Measurements from ENCODE around the gene LAMTOR2.
"Not testable (repeated sequence)": the region's sequence is repeated elsewhere in the genome, so short reads cannot be mapped to it uniquely, and the experiment has no call there.

Gene LAMTOR2

DNA sequence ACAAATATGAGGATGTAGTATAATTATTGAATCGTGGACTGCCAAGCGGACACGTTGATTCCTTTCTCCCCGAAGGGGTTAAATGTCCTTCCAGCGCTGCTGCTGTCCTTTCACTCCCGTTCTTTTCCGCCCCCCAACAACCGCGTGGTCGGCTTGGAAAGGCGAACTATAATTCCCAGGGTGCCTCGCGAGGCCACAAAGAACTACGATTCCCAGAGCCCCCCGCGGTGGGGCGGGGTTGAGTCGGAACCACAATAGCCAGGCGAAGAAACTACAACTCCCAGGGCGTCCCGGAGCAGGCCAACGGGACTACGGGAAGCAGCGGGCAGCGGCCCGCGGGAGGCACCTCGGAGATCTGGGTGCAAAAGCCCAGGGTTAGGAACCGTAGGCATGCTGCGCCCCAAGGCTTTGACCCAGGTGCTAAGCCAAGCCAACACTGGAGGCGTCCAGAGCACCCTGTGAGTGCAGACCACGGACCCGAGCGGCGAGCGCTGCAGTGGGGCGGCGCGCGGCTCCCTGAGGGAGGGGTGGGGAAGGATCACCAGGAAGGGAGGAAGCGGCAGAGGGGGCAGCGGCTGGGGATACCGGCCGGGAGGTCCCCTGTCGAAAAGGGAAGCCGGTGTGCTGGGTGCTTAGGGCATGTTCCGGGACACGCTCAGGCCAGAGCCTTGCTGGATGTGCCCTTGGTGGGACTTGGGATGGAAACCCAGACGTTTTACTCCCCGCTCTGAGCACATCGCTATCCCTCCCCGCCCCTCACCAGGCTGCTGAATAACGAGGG, at the start of gene LAMTOR2:
Gene LAMTOR2, plus strand, starts transcription at position 283 of the 781 bp plus-strand sequence. Its CDS starts 108 bp downstream, at position 391.
- peak; percentile 92 for DNase-seq (ENCODE audit: low read depth in 2 of 2)

DNA sequence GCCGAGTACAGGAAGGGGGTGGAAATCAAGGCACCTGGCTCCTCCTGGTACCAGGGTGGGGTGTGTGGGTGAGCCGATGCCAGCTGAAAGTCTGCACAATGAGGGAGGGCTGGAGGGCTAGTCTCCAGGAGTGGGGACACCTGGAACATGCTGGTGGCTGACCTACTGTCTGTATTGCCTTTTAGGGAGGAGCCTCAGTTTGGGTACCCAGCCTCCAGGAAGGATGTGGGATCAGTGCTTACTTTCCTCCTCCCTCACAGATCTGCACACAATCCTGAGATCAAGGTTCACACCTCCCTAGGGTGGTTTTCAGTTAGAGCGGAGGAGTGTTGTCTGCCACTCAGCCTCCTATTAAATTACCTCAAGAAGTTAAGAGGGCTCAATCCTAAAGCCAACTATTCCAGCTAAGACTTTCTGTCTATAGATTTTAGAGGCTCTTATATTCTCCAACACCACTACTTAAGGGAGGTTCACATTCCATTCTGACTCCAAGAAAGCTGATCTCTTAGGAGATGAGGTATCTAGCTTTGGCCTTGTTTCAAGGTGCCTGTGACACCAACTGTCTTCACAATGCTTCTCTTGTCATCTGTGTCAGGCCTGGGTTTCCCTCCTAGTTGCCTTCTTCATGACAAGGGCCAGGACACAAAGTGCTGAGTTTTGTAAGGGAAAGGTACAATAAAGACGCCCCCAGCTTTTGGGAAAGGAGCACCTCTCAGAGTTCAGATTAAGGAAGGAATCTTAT, 49.6 kb upstream of the LAMTOR2 start:
- DNase-seq (ENCODE audit: low read depth in 2 of 2) = no peak

DNA sequence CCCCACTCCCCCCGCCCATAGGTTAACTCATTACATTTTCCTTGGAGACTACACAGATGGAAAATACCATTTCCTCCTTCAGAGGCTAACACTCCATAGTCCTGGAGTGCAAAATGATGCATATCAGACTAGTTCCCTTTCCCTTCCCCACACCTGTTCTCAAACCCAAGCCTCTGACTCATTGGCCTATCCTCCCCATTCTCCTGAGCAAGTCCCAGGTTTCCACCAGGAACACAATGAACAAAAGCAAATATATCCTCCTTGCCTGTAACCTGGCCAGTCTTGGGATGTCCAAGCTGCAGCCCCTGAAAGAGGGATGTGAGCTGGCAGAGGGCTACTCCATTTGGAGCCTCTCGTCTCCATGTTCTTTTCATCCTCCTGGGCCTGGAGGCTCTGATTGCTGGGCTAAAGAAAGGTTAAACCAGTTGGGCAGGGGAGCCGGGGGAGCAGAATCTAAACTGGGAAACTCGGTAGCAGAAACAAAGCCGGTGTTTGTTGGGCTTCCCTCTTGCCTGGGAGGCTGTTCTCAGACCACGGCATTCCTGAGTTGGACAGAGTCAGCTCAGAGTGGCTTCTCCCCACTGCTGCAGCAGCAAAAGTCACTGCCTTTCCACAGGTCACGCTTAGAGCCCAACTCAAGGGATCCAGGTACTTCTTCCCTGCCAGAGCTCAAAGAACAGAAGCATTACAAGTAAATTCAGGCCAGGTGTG, 47.8 kb upstream of the LAMTOR2 start:
- DNase-seq (ENCODE audit: low read depth in 2 of 2) = no peak

DNA sequence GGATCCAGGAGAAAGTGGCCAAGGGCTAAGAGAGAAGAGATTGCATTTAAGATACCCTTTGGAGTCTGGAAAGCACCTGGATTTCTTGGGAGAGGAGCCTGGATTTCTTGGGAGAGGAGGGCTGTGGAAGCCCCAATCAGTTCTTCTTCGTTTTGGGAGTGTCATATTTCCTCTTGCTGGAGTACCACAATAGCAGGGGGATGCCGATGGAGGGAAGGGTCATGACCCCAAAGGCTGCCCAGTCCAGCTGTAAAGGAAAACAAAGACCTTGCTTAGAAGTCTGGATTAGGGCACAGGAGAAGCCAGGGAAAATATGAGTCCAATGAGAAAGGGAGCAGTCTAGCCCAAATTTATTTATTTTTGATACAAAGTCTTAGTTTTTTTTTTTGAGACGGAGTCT, 45.2 kb upstream of the LAMTOR2 start:
- no peak for DNase-seq (ENCODE audit: low read depth in 2 of 2)

DNA sequence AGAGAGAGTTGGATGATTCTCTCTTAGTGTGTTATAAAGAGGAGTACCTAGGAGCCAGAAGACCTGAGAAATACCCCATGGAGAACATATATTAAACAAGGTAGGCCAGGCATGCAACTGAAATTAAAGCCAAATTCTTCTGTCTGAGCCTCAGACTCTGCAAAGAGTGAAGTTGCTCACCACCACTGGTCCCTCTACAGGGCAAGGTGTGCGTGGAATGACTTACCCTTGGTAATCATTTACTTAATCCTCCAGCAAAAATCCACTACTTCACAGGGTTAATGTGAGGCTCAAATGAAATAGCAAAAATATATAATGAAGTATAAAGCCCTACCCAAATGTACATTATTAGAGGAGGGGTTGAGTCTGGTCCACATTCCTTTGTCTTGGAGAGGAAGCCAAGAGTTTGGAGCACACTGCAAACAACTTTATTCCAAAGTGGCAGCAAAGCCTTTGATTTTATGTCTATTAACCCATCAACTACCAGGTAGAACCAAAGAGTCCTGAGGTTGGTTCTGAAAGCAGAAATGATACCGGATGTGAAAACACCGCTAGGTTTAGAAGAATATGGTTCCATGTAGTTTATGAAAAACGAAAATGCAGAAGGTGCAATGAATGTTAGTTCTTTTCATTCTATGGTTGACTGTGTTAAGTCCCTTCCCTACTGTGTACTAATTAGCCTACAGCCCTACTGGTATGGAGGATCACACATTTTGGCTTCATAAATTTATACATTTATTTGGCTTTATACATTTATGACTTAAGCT, 42.3 kb upstream of the LAMTOR2 start:
- DNase-seq (ENCODE audit: low read depth in 2 of 2) = no peak

DNA sequence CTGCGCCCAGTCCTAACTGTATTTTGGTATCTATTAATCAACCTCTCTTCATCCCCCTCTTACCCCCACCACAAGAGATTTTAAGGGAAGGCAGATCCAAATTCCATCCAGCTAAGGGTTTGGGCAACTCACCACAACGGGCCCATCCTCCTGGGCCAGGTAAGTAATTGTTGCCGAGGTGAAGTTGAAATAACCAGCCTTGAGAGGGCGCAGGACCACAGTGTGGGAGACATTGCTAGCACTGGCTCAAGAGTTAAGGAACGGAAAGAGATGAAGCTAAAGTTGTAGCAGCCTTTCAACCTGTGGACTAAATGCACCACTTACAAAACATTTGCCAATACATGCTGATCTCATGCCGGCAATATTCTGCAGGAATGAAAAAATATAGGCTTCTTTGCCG, 39.8 kb upstream of the LAMTOR2 start:
- DNase-seq (ENCODE audit: low read depth in 2 of 2) = no peak

DNA sequence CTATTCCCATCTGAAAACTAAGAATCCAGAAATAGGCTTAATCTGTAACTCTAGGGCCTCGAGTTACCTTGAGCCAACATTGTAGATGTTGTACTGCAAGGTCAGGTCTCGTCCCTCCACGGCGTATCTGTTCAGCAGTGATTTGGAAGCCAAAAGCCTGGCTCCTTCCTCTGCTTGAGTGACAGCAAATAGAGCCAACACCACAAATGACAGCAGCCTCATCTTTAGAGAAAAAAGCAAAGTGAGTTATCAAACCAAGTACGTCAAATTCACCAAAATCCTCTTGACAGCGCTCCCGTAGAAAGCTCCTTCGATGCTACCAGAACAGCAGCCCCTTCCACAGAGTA, 34.7 kb upstream of the LAMTOR2 start:
- DNase-seq (ENCODE audit: low read depth in 2 of 2) = no peak

DNA sequence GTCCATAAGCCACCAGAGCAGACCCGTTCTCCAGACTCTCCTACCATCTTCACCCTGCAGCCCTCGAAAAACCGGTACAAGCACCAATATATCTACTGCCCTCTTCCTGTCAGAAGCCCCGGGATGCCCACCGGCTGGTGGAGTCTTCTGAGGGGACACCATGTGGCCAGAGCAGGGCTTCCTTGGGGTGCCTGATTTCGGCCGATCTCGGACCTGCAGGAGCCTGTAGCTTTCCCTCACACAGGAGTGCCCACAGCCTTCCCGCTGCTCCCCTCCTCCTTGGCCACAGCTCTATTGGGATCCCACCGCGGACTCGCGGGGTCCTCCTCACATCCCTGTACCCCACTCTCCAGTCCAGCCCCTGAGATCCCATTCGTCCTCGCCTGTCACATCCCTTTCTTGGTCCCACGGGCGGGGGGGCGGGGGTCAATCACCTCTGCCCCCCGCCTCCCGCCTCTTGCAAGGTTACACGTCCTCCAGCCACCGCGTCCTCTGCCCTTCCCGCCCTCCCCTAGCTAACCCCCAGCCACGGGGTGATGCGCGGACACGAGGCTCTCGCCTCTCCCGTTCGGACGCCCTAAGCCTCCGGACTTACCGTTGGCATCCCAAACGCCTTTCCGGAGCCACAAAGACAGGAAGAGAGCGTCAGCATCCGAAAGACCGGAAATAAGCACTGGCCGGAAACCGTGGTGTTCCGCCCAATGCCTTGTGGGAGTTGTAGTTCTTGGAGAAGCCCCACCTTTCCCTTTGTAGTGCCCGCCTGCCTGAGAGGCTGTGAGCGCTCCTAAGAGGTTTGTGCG, 34.1 kb upstream of the LAMTOR2 start, which contains the start of gene SSR2:
Gene SSR2, minus strand, starts transcription at position 659 of the 800 bp plus-strand sequence. CDS start 784 bp downstream, outside the sequence.
- peak; percentile 68 for DNase-seq (ENCODE audit: low read depth in 2 of 2)

DNA sequence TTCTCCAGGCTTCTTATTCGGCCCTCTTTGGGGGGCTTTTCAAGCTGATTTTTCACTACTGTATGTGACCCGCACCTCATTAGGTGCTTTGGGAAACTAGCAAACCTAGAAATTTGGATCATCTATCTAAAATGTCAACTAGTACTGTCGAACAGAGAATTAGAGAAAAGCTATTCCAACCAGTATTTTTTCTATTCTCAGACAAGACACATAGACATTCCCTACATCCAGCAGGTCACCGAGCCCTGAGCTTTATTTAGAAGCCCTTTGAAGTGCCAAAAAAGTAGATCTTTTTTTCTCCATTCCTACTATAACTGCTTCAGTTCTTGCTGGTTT, 33.5 kb upstream of the LAMTOR2 start:
- DNase-seq (ENCODE audit: low read depth in 2 of 2) = no peak

DNA sequence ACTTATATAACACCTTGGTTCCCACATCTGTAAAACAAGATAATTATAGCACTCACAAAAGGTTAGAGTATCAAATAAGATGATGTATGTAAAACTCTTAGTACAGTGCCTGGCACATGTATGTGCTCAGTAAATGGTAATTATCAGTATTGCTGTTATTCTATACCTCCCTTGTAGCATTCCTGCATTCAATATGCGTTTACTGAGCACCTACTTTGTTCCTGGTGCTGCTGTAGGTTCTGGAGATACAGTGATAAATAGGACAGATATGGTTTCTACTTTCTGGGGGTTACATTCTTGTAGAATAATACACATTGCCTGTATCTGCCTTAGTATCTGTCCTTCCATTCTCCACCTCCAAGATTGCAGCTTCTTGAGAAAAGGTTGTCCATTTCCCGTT, 32.6 kb upstream of the LAMTOR2 start:
- DNase-seq (ENCODE audit: low read depth in 2 of 2) = no peak

DNA sequence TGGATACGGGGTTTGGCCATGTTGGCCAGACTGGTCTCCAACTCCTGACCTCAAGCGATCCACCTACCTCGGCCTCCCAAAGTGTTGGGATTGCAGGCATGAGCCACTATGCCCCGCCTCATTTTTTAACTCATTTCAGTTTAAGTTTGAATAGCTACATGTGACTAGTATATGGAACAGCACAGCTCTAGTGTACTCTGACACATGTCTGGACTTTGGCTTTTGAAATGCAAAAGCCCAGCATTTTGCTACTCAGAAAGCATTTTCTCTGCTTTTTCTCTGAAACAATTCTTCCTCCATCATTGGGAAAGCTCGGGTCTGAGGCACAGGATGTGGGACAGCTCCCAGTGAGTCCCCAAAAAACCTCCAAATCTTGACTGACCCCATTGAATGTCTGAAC, 29.8 kb upstream of the LAMTOR2 start:
- DNase-seq (ENCODE audit: low read depth in 2 of 2) = no peak

DNA sequence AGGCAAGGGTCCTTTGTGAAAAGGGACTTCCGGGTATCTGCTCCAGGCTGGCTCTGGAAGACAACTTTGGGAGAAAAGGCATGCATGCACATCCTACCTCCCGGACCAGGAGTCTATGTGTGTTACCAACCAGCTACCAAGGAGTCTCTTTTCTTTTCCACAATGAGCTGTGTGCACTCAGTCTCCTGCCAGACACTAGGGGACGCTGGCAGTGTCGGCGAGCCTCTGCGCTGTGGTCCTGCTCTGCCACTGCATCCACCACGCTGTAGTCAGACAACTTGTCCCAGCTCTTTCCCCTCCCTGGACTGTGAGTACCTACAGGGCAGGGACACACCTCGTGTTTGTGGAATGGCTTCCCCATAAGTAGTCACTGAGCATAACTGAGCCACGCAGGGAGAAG, 28.7 kb upstream of the LAMTOR2 start:
- DNase-seq (ENCODE audit: low read depth in 2 of 2) = no peak

DNA sequence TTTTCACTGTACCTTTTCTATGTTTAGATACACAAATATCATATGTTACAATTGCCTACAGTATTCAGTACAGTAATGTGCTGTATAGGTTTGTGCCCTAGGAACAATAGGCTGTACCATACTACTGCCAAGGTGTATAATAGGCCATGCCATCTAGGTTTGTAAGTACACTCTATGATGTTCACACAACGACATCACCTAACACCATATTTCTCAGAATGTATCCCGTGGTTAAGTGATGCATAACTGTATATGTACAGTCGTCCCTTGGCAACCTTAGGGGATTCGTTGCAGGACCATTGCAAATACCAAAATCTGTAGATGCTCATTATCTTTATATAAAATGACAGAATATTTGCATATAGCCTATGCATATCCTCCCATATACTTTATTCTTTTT, 28.0 kb upstream of the LAMTOR2 start:
- no peak for DNase-seq (ENCODE audit: low read depth in 2 of 2)

DNA sequence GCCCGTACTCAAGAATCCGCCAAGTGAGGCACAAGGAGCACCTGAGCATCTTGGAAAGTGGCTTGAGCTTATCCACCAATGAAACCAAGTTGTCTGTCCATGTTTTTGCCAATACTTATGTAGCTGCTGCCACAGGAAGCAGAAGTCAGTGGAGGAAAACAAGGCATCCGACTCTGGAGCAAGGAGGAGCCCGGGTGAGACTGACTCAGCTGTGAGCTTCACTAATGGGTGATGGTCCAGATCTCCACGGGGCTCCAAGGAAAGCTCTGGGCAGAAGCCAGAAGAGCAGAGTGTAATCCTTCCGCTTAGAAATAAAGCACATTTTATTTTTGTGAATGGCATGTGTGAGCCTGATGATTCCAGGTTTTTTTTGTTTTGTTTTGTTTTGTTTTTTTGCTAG, 21.6 kb upstream of the LAMTOR2 start:
- DNase-seq (ENCODE audit: low read depth in 2 of 2) = no peak

DNA sequence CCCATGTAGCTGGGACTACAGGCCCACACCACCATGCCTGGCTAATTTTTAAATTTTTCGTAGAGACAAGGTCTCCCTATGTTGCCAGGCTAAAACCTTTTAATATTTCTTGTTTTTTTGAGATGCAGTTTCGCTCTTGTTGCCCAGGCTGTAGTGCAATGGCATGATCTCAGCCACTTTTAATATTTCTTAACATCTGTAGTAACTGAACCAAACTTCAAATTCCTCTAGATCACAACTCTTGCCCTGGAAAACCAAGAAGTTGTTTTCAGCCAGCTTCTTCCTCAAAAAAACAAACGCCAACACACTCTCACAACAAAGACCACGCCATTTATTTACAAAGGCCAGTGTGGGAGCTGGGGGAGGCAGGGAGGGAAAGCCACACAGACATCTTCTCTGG, 19.6 kb upstream of the LAMTOR2 start:
- not testable (repeated sequence) for DNase-seq (ENCODE audit: low read depth in 2 of 2)

DNA sequence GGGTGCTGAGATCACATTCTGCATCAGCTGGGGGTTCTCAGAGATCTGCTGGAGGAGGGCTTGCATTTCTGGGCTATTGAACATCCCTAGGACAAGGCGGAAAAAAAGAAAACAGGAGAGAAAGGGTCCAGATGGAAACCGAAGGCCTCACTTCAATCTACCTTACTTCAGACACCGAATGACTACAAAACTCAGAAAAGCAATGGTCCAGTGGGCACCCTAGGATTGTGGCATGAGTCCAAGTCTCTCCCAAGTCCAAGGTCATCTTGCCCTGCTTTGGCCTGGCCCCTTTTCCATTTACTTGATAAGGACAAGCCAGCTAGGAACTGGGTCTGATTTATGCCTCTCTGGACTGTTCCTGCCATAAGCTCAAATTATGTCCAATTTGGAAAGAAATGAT, 11.8 kb upstream of the LAMTOR2 start:
- DNase-seq (ENCODE audit: low read depth in 2 of 2) = no peak

DNA sequence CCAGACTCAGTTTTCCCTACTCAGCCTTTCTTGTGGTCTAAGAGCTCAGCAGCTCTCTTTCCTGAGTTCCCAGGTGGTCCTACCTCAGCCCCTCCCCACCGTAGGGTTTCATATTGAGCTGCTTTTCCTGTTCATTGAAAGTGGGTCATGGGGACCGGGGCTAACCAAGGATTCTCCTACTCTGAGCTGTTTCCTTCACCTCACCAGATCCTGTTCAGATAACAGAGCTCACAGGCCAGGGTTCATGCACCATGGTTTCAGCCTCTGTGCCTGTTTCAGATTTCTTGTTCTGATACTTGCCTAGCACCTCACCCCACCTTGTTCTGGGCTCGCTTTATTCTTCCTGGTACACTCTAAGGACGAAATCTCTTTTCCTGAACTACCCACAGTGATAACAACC, 9.5 kb upstream of the LAMTOR2 start:
- DNase-seq (ENCODE audit: low read depth in 2 of 2) = no peak

DNA sequence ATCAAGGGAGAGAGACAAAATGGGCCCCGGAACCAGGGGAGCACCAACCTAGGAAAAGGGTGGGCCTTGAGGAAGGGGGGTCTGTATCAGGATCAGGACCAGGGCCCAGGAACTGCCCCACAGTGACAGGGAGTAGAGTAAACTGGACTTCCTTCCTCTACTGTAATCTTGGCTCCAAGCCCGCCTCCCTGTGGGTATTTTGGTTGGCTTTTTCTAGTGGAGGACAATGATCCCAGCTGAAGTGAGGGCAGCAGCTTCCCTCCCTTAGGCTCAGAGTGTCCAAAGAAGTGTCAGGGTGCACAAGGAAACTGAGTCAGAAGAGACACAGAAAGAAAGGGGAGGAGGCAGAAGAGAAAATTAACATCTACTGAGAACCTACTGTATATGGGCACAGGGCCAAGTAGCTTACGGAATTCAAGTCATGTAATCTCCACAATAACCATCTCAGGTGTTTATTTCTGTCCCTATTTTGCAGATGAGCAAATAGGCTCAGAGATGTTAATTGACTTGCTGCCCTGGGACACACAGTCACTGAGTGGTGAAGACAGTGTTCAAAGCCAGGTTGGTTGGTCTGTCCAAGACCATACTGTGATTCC, 5.8 kb upstream of the LAMTOR2 start:
- no peak for DNase-seq (ENCODE audit: low read depth in 2 of 2)

DNA sequence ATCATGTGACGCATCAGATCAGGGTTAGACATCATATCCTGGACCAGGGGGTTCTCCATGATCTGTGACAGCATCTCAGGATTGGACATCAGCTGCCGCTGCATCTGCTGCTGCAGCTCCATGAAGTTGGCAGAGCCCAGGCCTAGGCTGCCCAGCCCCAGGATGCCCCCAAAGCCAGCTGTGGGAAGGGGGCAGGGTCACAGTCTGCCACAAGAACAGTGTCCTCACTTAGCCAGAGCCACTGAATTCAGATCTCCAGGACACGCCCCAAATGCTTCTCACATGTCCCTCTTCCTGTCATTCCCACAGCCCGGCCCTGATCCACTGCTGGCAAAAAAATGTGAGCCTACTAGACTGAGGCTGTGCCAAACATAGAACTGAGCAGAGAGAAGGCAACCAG, 4.2 kb upstream of the LAMTOR2 start:
- DNase-seq (ENCODE audit: low read depth in 2 of 2) = no peak

DNA sequence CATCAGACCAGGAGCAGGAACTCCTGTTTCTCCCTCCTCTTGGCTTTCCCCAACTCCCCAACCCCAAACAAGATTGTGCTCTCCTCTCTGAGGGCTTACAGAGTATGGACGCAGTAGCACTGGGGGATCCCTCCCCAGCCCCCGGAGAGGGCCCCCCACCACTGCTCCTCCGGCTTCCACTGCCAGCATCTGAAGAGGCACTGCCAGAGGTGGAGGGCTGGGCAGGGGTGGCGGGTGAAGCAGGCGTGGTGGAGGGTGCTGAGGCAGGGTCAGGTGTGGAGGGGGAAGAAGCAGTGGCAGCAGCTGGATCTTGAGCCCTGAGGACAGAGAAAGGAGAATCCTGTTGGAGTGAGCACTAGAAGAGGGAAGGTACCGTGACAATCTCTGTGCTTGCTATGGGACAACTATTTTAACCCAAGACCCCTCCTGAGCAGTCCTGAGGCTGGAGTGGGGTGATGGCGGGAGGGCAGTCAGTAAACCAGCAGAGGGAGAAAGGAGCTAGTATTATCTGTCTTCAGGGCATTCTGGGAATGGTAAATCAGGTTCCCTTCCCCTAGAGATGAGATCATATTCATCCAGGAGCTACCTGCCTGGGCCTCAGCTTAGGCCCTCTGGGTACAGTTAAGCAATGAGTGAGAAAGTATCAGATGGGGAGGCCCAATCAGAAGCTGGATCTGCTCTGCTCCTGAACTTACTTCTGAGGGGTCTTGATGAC, 3.4 kb upstream of the LAMTOR2 start:
- DNase-seq (ENCODE audit: low read depth in 2 of 2) = no peak

All from stimulated activated CD8-positive, alpha-beta memory T cell treated with anti-CD3 and anti-CD28 coated beads, Interleukin-7, amount 100 ng/mL, for 1 hour (primary cell).